ENCODE data around the gene PODXL2. TPM values are rescaled to one million over a fixed set of nuclear protein-coding genes. Genes with fewer than 3 reads are reported as not detected.

PODXL2 gene
- total and polyA plus RNA-seq, 2 experiments from 2014 or later = 18.4 to 57.6 TPM

- TF ChIP-seq ZNF462 (CRISPR knock-in tag; IDR thresholded peaks at IDR 0.05) = no peak
- no peak for TF ChIP-seq STAT1 (IDR thresholded peaks at IDR 0.05; ENCODE audit: unreplicated experiment)
Observed at GRCh38 chr3:127714125-127714571, 85.2 kb downstream of the PODXL2 start (continued).

DNA sequence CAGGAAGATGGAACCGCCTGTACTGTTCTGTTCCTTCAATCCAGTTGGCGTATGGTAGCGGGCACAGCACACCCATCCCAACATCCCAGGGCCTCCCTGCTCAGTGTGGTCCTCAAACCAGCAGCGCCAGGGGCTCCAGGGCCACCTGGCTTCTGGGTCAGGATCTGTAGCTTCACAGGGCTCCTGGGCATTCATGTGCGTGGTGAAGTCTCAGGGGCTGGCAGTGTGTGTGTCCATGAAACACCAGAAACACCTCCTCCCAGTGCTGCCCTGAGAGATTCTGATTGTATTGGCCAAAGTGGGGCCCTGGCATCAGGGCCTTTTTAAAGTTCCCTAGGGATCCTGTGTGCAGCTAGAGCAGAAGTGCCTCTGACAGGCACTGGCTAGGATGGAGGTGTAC lies 85.9 kb downstream of the PODXL2 start:
- Histone ChIP-seq H3K4me1 (ENCODE audit: insufficient read depth) (no peaks in the 10 kb centered on the region; the same call in 1 of the 2 replicates), H3F3A (replicated peaks; ENCODE audit: low read depth) (no peaks in the 10 kb centered on the region), H3K27ac (ENCODE audit: low read depth) (no peak overlapping the region), H3K27me3 (ENCODE audit: insufficient read depth) (no peaks in the 10 kb centered on the region), H2AFZ (no peak overlapping the region), H3K4me2 (no peak overlapping the region), H3K9me2 (ENCODE audit: insufficient read depth) (no peaks in the 10 kb centered on the region), H3K4me3 (no peak overlapping the region), H4K20me1 (replicated peaks; ENCODE audit: insufficient read depth) (no peaks in the 10 kb centered on the region), H3K79me2 (replicated peaks; ENCODE audit: insufficient read depth) (no peaks in the 10 kb centered on the region), H3K36me3 (ENCODE audit: insufficient read depth) (no peaks in the 10 kb centered on the region)
- DNase-seq (ENCODE audit: low spot score) (no peak), ATAC-seq (no peak)
- Mint-ChIP-seq H3K36me3 (ENCODE audit: low read depth) (no peaks in the 10 kb centered on the region), H3K9me3 (no peaks in the 10 kb centered on the region), H3K27me3 (ENCODE audit: insufficient read depth, low read depth, poor library complexity) (peaks cover 10% of the 10 kb centered on the region), H3K4me3 (no peak overlapping the region), H3K27ac (no peak overlapping the region), H3K4me1 (peaks cover 26% of the 10 kb centered on the region)
- TF ChIP-seq POLR2AphosphoS5 (IDR thresholded peaks at IDR 0.05; ENCODE audit: low read depth) (no peak), CTCF (conservative IDR thresholded peaks at IDR 0.05; ENCODE audit: low read depth in 2 of 2) (no peak), STAT1 (IDR thresholded peaks at IDR 0.05; ENCODE audit: unreplicated experiment) (no peak), ETS1 (IDR thresholded peaks at IDR 0.05) (no peak), JUNB (IDR thresholded peaks at IDR 0.05; ENCODE audit: unreplicated experiment) (no peak), REST (IDR thresholded peaks at IDR 0.05; ENCODE audit: unreplicated experiment) (no peak)
